Endothelial cell of umbilical vein (primary cell): ENCODE measurements around the gene TNIP3. TPM values are rescaled to one million over a fixed set of nuclear protein-coding genes. Genes with fewer than 3 reads are reported as not detected.

Experiments used
- BruUV-seq: library from RNA; stranded (reverse); fragments of 400-500 nt; replicated peaks from 2 replicates; lab custom pipeline; 2021; lab: Mats Ljungman, UMichigan
- CTCF ChIA-PET: fragments of 300-600, 350-600 bp; sonication (Branson Sonifier 250); formaldehyde crosslinking; loops from one replicate; lab custom pipeline; 2021; ENCODE audit warnings: antibody characterized with exemption, inconsistent platforms; lab: Charles Lee
- POLR2A ChIA-PET: fragments of 300-600, 350-600 bp; sonication (Branson Sonifier 250); formaldehyde crosslinking; loops from one replicate; lab custom pipeline; 2021; ENCODE audit warnings: antibody characterized with exemption, inconsistent platforms; lab: Charles Lee
- DNase-seq: peaks from one replicate; pipeline ENCODE4 v3.0.0-alpha.2; 2011; ENCODE audit warnings: low read depth, low spot score
- FAIRE-seq: peaks from 2 replicates; lab custom pipeline; 2011; peaks lifted over from hg19 to GRCh38; lab: Jason Lieb, UNC
- H2AFZ ChIP-seq: 2 replicates; pipeline ENCODE4 v1.6.0; 2012; ENCODE audit warnings: low read depth, low read length, control low read depth, inconsistent platforms
- H3K27ac ChIP-seq: 2 replicates; pipeline ENCODE4 v1.5.1; 2011; ENCODE audit warnings: low read depth, mild to moderate bottlenecking, control low read depth, low read length, moderate library complexity; ENCODE audit not compliant: insufficient read depth
- H3K27me3 ChIP-seq, 2 experiments: 2 replicates each; pipeline versions ENCODE4 v1.6.0 to v1.6.1; 2011; ENCODE audit warnings: low read length in 2 of 2, mixed read lengths in 1 of 2; ENCODE audit not compliant: control insufficient read depth in 2 of 2, insufficient read depth in 2 of 2
- H3K36me3 ChIP-seq, 2 experiments: 2 replicates in 1 of 2; 3 replicates in 1 of 2; pipeline ENCODE4 v1.5.1; 2011; ENCODE audit warnings: low read length in 2 of 2, mild to moderate bottlenecking in 1 of 2, moderate library complexity in 1 of 2; ENCODE audit not compliant: control insufficient read depth in 2 of 2, insufficient read depth in 2 of 2; ENCODE audit errors: extremely low read depth in 1 of 2
- H3K4me1 ChIP-seq: 3 replicates; pipeline ENCODE4 v1.5.1; 2011; ENCODE audit warnings: mild to moderate bottlenecking, low read length; ENCODE audit not compliant: control insufficient read depth, insufficient read depth; ENCODE audit errors: extremely low read depth
- H3K4me2 ChIP-seq: 2 replicates; pipeline ENCODE4 v1.6.1; 2011; ENCODE audit warnings: low read length, control low read depth, mixed read lengths; ENCODE audit not compliant: insufficient read depth
- H3K4me3 ChIP-seq, 3 experiments: fragments of 200-600 bp in 1 of 3; sonication (generic), shearing (Covaris generic) in 1 of 3; replicated peaks in 1 of 3; 2 replicates each; pipeline ENCODE4 v1.5.1; 2011 to 2016; ENCODE audit warnings: control low read depth in 3 of 3, low read length in 3 of 3, mild to moderate bottlenecking in 2 of 3, inconsistent platforms in 1 of 3, low read depth in 1 of 3, moderate library complexity in 1 of 3; ENCODE audit not compliant: insufficient read depth in 1 of 3
- H3K79me2 ChIP-seq: 2 replicates; pipeline ENCODE4 v1.6.0; 2012; ENCODE audit warnings: low read length, inconsistent platforms; ENCODE audit not compliant: control insufficient read depth, insufficient read depth
- H3K9ac ChIP-seq: replicated peaks from 2 replicates; pipeline ENCODE3; 2011; ENCODE audit warnings: low read length, control low read depth; ENCODE audit not compliant: insufficient read depth; ENCODE audit errors: extremely low read depth
- H3K9me1 ChIP-seq: replicated peaks from 3 replicates; pipeline ENCODE4 v1.6.0; 2011; ENCODE audit warnings: mild to moderate bottlenecking, low read length; ENCODE audit not compliant: control insufficient read depth, insufficient read depth; ENCODE audit errors: extremely low read depth
- H3K9me3 ChIP-seq: replicated peaks from 2 replicates; pipeline ENCODE4 v1.5.1; 2012; ENCODE audit warnings: low read length, inconsistent platforms; ENCODE audit not compliant: control insufficient read depth, insufficient read depth
- H4K20me1 ChIP-seq: replicated peaks from 2 replicates; pipeline ENCODE3; 2011; ENCODE audit warnings: mild to moderate bottlenecking, low read length; ENCODE audit not compliant: control insufficient read depth, insufficient read depth; ENCODE audit errors: extremely low read depth
- FOS ChIP-seq: IDR thresholded peaks from 2 replicates; pipeline ENCODE4 v1.6.1; 2011; ENCODE audit warnings: mild to moderate bottlenecking, low read length, moderate library complexity, borderline replicate concordance; ENCODE audit not compliant: insufficient read depth
- GATA2 ChIP-seq: IDR thresholded peaks from 2 replicates; pipeline ENCODE4 v1.7.0; 2011; ENCODE audit warnings: low read depth, mild to moderate bottlenecking, moderate library complexity, mixed read lengths, low read length; ENCODE audit not compliant: insufficient read length, insufficient read depth
- JUN ChIP-seq: IDR thresholded peaks from 2 replicates; pipeline ENCODE4 v1.6.1; 2011; ENCODE audit warnings: borderline replicate concordance, low read depth; ENCODE audit not compliant: insufficient read length, insufficient read depth
- MYC ChIP-seq: IDR thresholded peaks from one replicate; pipeline ENCODE4 v1.6.1; 2011; ENCODE audit warnings: mild to moderate bottlenecking, low read depth, low read length
- POLR2AphosphoS5 ChIP-seq: IDR thresholded peaks from 2 replicates; pipeline ENCODE4 v1.6.1; 2012; ENCODE audit warnings: low read depth, mild to moderate bottlenecking, control low read depth, low read length, moderate library complexity; ENCODE audit not compliant: insufficient read depth
- dilution Hi-C: fragments of 300-500 bp; cut with MboI; formaldehyde crosslinking; loops from one replicate; pipeline ENCODE4 v1.15.0; 2019; ENCODE audit warnings: low sequenced_read_pairs; ENCODE audit not compliant: extremely low pct_ligation_motif_present
- intact Hi-C: fragments of 100-400 bp; cut with micrococcal nuclease; formaldehyde crosslinking; loops from one replicate; pipeline ENCODE4 v1.10.0; 2022
- polyA plus RNA-seq, 4 experiments: library from polyadenylated mRNA; depleted of rRNA in 3 of 4; stranded (reverse) in 3 of 4; unstranded in 1 of 4; fragments of >200 nt; gene quantifications; 2 replicates each; pipeline versions ENCODE4 v1.2.1 to v1.2.3, GENCODE V29; 2011 to 2012; ENCODE audit warnings: missing spikeins in 1 of 4
- total RNA-seq: library from RNA; stranded (reverse); gene quantifications from 2 replicates; pipeline ENCODE4 v1.2.3, GENCODE V29; 2021
- TF ChIP-seq, protein P1 (sequence below): IDR thresholded peaks from 2 replicates; pipeline ENCODE4 v1.6.1; 2011; ENCODE audit not compliant: insufficient read depth, insufficient read length

TNIP3 gene
- total and polyA plus RNA-seq, 2 donors (not counting 3 experiments of a cell fraction or from before 2014, with no cell fraction given) = not detected

DNA sequence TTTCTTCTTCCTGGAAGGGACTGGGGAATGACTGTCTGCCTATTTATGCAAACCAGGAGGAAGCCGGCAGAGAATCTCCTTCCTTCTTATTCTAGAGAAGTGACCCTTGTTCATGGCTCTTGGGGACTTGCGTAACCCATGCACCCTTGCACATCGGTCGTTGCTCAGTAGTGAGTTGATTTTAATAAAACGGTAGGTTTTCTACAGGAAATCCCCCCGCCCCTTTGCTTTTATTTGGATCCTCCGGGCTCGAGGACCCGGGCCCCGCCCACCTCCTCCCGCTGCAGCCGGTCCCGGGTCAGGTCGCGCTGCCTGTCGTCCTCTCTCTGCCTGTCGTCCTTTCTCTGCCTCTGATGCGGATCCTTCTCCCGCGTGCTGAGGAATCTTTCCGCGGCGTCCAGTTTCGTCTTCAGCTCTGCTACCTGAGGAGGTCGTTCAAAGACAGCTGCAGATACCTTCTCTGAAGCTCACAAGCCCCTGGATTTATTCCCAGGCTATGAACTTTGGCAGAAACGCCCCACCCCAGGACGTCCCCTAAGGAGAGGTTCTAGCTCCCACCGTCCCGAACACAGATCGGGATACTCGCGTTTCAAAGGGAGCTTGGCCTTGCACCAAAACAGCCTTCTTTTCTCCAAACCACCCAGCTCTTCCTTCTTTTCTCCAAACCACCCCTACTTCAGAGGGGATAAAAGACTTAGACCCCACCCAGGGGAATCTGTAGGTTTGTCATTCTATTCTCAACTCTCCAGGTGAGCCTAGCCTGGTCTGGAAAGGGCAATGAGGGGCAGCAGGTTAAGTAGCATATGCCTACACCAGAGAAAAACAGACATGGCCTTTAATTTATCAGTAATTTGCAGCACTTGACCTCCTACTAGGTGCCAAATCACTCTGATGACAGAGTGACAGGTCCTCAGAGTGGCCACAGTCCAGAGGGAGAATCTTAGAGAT lies 7.0 kb downstream of the TNIP3 start:
- peak overlapping the region; percentile 45 to 92 (median 80) for H3K4me3 ChIP-seq
- peak overlapping the region; percentile 92 for H3K4me2 ChIP-seq
- TF ChIP-seq POLR2AphosphoS5 = peak; percentile 19
- TF ChIP-seq MYC = no peak
- no peak for TF ChIP-seq GATA2
- TF ChIP-seq, protein P1, sequence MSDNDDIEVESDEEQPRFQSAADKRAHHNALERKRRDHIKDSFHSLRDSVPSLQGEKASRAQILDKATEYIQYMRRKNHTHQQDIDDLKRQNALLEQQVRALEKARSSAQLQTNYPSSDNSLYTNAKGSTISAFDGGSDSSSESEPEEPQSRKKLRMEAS = no peak
- FAIRE-seq (peak; percentile 62), DNase-seq (peak; percentile 24)
- no peaks in the 10 kb centered on the region for H3K79me2 ChIP-seq
- H3K4me1 ChIP-seq = peaks cover 20% of the 10 kb centered on the region
- intact Hi-C loops = loop anchor here (1.0 to 5.0 kb wide), 3 partner anchors 18 to 235 kb away; partner anchors contain the start of gene PRDM5
- dilution Hi-C loops = no loop called here
- peak overlapping the region; percentile 75 for H3K27ac ChIP-seq
- H3K9me1 ChIP-seq = no peaks in the 10 kb centered on the region
- H3K9me3 ChIP-seq = no peaks in the 10 kb centered on the region
- POLR2A ChIA-PET = no interaction called here
- CTCF ChIA-PET = interaction anchor here (1.4 to 2.6 kb wide), 3 partner anchors 36 to 96 kb away, joined by 3 to 17 read pairs (median 4); no protein-coding TSS in a partner anchor
- H2AFZ ChIP-seq = peak overlapping the region; percentile 99
- H4K20me1 ChIP-seq = no peaks in the 10 kb centered on the region
- BruUV-seq = no TSS peak
- H3K9ac ChIP-seq = peak overlapping the region; percentile 65
- H3K36me3 ChIP-seq = no peaks in the 10 kb centered on the region
- no peaks in the 10 kb centered on the region for H3K27me3 ChIP-seq

DNA sequence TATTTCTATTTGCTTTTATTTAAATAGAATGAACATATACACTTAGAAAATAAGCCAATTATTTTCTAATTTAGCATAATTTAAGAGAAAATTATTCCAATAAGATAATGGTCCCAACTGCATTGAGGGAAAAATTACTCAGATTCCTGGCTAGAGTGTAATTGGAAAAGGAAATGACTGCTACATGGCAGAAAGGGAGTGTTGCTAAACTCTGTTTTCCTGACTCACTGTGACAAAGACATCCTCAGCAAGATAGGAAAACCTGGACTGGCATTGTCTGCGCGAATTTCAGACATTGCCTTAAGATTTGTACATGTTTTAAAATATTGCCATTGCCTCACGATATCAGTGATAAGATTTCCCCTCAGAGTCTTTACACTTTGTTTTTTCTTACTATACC lies 8.2 kb downstream of the TNIP3 start:
- no peaks in the 10 kb centered on the region for H3K79me2 ChIP-seq
- POLR2A ChIA-PET = no interaction called here
- peak; percentile 86 for DNase-seq
- intact Hi-C loops = loop anchor here (1.0 to 5.0 kb wide), 3 partner anchors 17 to 234 kb away; partner anchors contain the start of gene PRDM5
- H3K4me1 ChIP-seq = peaks cover 20% of the 10 kb centered on the region
- no peaks in the 10 kb centered on the region for H3K9me3 ChIP-seq
- peak overlapping the region; percentile 45 to 92 (median 80) for H3K4me3 ChIP-seq
- no TSS peak for BruUV-seq
- no peaks in the 10 kb centered on the region for H3K9me1 ChIP-seq
- H4K20me1 ChIP-seq = no peaks in the 10 kb centered on the region
- dilution Hi-C loops = no loop called here
- TF ChIP-seq MYC (no peak), GATA2 (no peak), POLR2AphosphoS5 (peak; percentile 30), JUN (peak; percentile 82), FOS (peak; percentile 96)
- TF ChIP-seq, protein P1 = no peak
- peak overlapping the region; percentile 25 for H2AFZ ChIP-seq
- CTCF ChIA-PET = interaction anchor here (1.3 to 2.6 kb wide), 2 partner anchors 22 to 37 kb away, joined by 3 to 17 read pairs; no protein-coding TSS in a partner anchor
- H3K27me3 ChIP-seq = no peaks in the 10 kb centered on the region
- H3K27ac ChIP-seq = peak overlapping the region; percentile 75
- peak; percentile 86 for FAIRE-seq
- H3K36me3 ChIP-seq = no peaks in the 10 kb centered on the region
- H3K9ac ChIP-seq = peak overlapping the region; percentile 65
- peak overlapping the region; percentile 92 for H3K4me2 ChIP-seq
